Ectodermal cell (in vitro differentiated cells): ENCODE data around the gene CKM.

Source experiments
- H3K27ac ChIP-seq: 2 replicates; pipeline ENCODE4 v1.7.0; 2013; ENCODE audit warnings: mild to moderate bottlenecking, low read depth, low read length; ENCODE audit not compliant: insufficient read depth, poor library complexity, severe bottlenecking
- H3K27me3 ChIP-seq: 2 replicates; pipeline ENCODE4 v1.7.0; 2013; ENCODE audit warnings: mild to moderate bottlenecking, low read length; ENCODE audit not compliant: insufficient read depth, control insufficient read depth, poor library complexity, severe bottlenecking
- H3K36me3 ChIP-seq: one replicate; pipeline ENCODE4 v1.7.0; 2013; ENCODE audit warnings: low read length; ENCODE audit not compliant: control insufficient read depth, insufficient read depth
- H3K4me1 ChIP-seq: one replicate; pipeline ENCODE4 v1.7.0; 2013; ENCODE audit warnings: low read length; ENCODE audit not compliant: control insufficient read depth, insufficient read depth
- H3K4me3 ChIP-seq: 2 replicates; pipeline ENCODE4 v1.7.0; 2013; ENCODE audit warnings: low read depth, low read length, control low read depth; ENCODE audit not compliant: insufficient read depth
- H3K9me3 ChIP-seq: 2 replicates; pipeline ENCODE4 v1.7.0; 2013; ENCODE audit warnings: mild to moderate bottlenecking, low read length, moderate library complexity; ENCODE audit not compliant: control insufficient read depth
- WGBS, 2 experiments: methylation state at CpG; one replicate each; pipeline ENCODE4 v1.1.7; 2013; ENCODE audit warnings: missing lambda C conversion rate in 2 of 2; 5-methylcytosine and 5-hydroxymethylcytosine counted together

CKM gene

DNA sequence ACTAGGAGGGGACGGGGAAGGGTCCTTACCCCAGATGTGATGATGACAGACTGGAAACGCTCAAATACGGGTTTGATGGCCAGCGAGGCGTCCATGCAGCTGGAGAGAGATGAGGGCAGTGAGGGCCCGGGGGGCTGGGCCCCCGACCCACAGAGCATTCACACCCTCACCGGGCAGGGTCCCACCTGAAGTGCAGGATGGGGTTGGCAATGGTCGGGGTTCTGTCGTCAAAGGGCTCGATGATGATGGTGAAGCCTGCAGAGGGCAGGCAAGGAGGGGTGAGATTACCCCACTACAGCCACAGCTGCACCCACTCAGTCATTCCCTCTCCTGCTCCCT, 34.7 kb upstream of the CKM start:
- Histone ChIP-seq H3K36me3 (peaks cover 65% of the 10 kb centered on the region), H3K27ac (no peak overlapping the region), H3K27me3 (no peaks in the 10 kb centered on the region), H3K9me3 (no peaks in the 10 kb centered on the region), H3K4me3 (no peak overlapping the region), H3K4me1 (no peaks in the 10 kb centered on the region)
- WGBS, 2 experiments: 97 to 98% methylated on average over 11 of the region's 11 CpGs

DNA sequence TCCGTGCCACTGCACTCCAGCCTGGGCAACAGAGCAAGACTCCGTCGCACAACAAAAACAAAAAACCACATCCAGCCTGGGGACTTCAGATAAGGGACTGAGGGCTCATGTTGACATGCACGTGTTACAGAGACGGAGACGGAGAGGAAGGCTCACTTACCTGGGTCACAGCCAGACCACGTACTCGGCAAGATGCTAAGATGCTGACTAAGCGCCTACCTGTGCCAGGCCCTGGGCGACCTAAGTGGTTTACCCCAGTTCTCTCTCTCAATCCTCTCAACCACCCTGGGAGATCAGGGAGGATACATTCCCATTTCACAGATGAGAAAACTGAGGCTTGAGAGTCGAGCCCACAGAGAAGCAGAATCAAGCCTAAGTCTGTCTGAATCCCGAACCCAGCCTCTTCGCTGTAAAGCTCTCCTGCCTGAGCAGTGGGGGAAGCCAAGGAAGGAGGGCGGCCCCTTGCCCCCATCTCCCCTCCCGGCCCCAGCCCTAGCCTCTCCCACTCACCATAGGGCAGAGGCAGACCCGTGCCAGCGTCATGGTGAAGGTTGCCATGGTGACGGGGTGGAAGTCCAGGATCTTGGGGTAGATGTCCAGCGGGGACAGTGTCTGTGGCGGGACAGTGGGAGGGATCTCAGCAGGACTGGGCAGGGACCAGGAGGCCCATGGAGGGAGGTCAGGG, 34.2 kb upstream of the CKM start:
- H3K9me3 ChIP-seq: no peaks in the 10 kb centered on the region
- H3K4me1 ChIP-seq: no peaks in the 10 kb centered on the region
- no peak overlapping the region for H3K4me3 ChIP-seq
- no peaks in the 10 kb centered on the region for H3K27me3 ChIP-seq
- peaks cover 68% of the 10 kb centered on the region for H3K36me3 ChIP-seq
- WGBS, 2 experiments: 94 to 96% methylated on average over 20 of the region's 20 CpGs
- no peak overlapping the region for H3K27ac ChIP-seq

DNA sequence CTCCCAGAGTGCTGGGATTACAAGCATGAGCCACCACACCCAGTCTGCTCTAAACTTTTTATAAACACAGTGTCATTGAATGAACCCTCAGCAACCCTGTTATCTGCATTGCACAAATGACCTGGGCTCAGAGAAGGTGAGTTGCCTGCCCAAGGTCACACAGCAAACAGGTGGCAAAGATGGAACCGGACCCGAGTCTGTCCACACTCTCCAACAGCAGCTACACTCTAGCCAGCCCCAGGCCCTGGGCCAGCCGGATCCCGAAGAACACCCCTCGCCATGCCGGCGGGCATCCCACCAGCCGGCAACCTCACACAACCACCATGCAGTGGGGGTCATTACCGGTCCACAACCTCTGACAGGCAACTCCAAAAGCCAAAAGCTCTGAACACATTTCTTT, 33.2 kb upstream of the CKM start:
- Histone ChIP-seq H3K27me3 (no peaks in the 10 kb centered on the region), H3K9me3 (no peaks in the 10 kb centered on the region), H3K27ac (no peak overlapping the region), H3K4me3 (no peak overlapping the region), H3K36me3 (peaks cover 75% of the 10 kb centered on the region), H3K4me1 (no peaks in the 10 kb centered on the region)
- WGBS, 2 experiments: 93% methylated on average over 9 of the region's 9 CpGs

DNA sequence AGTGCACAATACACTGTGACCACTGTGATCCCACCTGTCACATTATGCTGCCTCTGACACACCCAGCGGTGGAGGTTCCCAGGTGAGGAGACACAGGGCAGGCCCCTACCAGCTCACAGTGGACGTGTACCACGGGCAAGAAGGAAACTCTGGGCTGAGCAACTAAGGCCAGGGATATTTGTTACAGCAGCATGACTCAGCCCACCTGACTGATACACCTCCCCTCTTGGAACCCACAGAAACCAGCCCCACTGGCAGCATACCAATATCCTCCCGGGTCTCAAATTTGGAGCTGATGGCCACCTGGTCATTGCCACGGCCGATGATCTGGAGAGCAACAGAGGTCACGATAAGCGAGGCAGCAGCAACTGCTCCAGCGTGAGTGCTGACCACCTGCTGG, 32.7 kb upstream of the CKM start:
- H3K27me3 ChIP-seq: no peaks in the 10 kb centered on the region
- no peak overlapping the region for H3K4me3 ChIP-seq
- WGBS, 2 experiments: 97 to 98% methylated on average over 9 of the region's 9 CpGs
- H3K36me3 ChIP-seq: peaks cover 77% of the 10 kb centered on the region
- no peaks in the 10 kb centered on the region for H3K4me1 ChIP-seq
- no peaks in the 10 kb centered on the region for H3K9me3 ChIP-seq
- H3K27ac ChIP-seq: no peak overlapping the region

DNA sequence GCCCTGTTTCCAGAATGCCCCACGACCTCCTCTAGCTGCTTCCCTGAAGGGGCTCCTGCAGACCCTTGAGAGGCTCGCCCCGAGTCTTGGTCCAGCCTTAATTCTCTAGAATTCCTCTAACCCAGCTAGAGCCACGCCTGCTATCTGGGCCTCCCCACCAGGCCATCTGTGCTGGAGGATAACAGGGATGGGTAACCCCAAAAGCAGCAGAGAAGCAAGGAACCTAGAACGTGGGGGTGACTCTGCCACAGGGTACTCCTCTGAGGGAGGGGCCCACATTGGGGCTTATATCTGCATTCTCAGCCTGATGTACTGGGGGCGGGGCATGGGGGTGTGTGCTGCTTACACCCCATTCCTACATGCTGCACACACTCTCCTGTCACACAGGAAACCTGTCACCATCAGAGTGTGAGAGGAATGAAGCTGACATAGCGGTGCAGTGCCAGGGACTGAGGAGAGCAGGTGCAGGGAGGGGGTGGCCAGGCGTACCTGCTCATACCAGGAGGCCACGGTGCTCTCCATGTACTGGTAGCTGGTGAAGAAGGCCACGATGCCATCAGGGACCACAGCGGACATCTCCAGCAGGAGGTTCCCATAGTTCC, 31.7 kb upstream of the CKM start:
- no peaks in the 10 kb centered on the region for H3K4me1 ChIP-seq
- 94% methylated on average over 11 of the region's 11 CpGs for WGBS, 2 experiments
- peaks cover 75% of the 10 kb centered on the region for H3K36me3 ChIP-seq
- H3K27ac ChIP-seq: no peak overlapping the region
- no peaks in the 10 kb centered on the region for H3K27me3 ChIP-seq
- no peaks in the 10 kb centered on the region for H3K9me3 ChIP-seq
- H3K4me3 ChIP-seq: no peak overlapping the region

DNA sequence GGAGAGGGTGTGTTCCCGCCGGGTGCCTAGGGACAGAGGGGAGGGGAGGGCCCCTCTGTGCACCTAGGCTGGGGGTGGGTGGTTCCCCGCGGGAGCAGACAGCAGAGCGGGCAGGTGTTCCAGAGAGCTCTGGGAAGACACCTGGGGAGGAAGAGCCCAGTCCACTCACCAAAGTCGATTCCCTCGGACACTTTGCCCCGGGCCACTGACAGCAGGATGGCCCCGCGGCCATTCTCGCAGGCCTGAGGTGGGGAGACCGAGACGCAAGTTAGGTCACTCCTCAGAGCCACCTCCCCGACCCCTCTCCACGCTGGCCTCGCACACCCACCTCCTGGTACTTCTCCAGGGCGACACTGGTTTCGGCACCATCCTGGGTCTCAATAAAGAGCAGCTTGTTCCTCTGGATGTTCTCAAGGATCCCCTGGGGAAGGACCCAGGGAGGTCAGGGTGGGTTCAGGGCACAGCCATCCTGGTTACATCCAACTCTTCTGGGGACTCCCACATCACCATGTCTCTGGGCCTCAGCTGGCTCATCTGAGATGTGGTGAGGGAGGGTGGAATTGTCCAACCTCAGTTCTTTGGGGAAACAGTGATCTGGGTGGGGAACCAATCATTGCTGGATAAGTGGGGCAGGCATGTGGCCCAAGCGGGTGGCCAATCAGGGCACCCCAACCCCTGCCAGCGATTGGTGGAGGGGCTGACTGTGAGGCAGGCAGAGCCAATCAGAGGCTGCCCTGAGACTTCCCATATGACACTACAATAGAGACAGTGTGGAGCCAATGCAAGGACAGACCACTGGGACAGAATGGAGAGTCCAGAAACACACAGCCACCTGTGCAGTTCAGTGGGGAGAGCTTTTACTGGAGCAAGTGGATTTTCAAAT, 30.5 kb upstream of the CKM start:
- no peaks in the 10 kb centered on the region for H3K9me3 ChIP-seq
- peaks cover 66% of the 10 kb centered on the region for H3K36me3 ChIP-seq
- H3K27ac ChIP-seq: no peak overlapping the region
- H3K4me3 ChIP-seq: no peak overlapping the region
- peaks cover 8% of the 10 kb centered on the region for H3K4me1 ChIP-seq
- WGBS, 2 experiments: 95 to 96% methylated on average over 19 of the region's 20 CpGs
- no peaks in the 10 kb centered on the region for H3K27me3 ChIP-seq

DNA sequence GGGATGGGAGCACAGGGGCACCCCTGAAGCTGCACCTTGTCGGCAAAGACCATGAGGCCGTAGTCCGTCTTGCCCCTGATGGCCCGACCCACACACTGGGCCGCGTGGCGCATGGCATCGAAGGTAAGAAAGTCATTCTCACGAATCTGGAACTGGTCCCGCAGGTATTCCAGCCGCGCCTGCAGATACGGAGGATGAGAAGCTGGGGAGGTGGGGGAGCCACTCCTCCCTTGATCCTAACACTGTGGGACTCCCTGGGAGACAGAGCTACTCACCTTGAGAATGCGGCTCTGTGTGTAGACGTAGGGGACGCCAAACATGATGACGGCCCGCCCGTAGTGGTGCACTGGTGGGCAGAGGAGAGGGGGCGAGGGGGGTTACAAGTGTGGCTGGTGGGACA, 29.8 kb upstream of the CKM start:
- no peaks in the 10 kb centered on the region for H3K27me3 ChIP-seq
- H3K4me3 ChIP-seq: no peak overlapping the region
- H3K27ac ChIP-seq: no peak overlapping the region
- no peaks in the 10 kb centered on the region for H3K9me3 ChIP-seq
- H3K4me1 ChIP-seq: peaks cover 8% of the 10 kb centered on the region
- 95 to 96% methylated on average over 20 of the region's 20 CpGs for WGBS, 2 experiments
- H3K36me3 ChIP-seq: peaks cover 63% of the 10 kb centered on the region

DNA sequence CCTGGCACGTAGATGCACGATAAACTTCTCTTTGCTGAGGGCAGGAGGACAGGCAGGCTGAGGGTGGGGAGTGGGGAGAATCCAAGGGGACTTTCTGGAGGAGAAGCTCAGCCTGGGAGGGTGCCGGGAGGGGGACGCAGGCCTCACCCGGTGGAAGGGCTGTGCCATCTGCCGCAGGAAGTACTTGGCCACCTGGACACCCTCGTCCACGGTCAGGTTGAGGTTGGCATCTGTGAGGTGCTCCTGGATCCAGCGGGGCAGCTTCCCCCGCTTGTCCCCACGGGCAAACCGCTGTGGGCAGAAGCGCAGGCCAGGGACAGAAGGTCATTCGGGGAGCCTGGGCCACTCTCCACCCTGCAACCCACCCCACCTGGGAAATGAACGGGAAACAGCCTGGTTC, 29.4 kb upstream of the CKM start:
- peaks cover 59% of the 10 kb centered on the region for H3K36me3 ChIP-seq
- no peak overlapping the region for H3K27ac ChIP-seq
- WGBS, 2 experiments: 90 to 91% methylated on average over 15 of the region's 15 CpGs
- no peaks in the 10 kb centered on the region for H3K27me3 ChIP-seq
- H3K9me3 ChIP-seq: no peaks in the 10 kb centered on the region
- no peak overlapping the region for H3K4me3 ChIP-seq
- H3K4me1 ChIP-seq: peaks cover 8% of the 10 kb centered on the region

DNA sequence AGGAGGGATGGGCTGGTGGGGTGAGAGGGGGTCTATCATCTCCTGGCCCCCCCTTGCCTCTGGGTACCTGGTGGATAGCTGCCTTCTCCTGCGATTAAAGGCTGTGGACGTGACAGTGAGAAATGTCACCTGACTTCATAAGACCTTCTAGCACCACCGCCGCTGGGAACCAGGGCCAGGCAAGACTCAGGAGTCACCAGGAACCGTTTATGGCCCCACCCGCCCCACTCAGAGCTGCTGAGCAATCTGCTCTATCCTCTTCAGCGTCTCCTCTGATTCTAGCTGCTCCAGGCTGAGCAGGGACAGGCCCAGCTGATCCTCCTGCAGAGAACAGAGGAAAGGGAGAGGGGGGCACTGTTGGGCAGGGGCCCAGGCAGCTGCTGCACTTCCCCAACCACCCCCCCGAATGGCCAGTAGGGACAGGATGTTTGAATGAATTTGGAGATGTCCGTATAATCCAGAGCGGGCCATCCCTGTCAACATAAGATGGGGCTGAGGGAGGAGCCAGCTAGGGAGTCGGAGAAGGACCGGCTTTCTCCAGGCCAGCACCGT, 28.8 kb upstream of the CKM start:
- H3K9me3 ChIP-seq: no peaks in the 10 kb centered on the region
- 94 to 95% methylated on average over 13 of the region's 13 CpGs for WGBS, 2 experiments
- peaks cover 8% of the 10 kb centered on the region for H3K4me1 ChIP-seq
- no peak overlapping the region for H3K4me3 ChIP-seq
- H3K27me3 ChIP-seq: no peaks in the 10 kb centered on the region
- H3K27ac ChIP-seq: no peak overlapping the region
- H3K36me3 ChIP-seq: peaks cover 54% of the 10 kb centered on the region

DNA sequence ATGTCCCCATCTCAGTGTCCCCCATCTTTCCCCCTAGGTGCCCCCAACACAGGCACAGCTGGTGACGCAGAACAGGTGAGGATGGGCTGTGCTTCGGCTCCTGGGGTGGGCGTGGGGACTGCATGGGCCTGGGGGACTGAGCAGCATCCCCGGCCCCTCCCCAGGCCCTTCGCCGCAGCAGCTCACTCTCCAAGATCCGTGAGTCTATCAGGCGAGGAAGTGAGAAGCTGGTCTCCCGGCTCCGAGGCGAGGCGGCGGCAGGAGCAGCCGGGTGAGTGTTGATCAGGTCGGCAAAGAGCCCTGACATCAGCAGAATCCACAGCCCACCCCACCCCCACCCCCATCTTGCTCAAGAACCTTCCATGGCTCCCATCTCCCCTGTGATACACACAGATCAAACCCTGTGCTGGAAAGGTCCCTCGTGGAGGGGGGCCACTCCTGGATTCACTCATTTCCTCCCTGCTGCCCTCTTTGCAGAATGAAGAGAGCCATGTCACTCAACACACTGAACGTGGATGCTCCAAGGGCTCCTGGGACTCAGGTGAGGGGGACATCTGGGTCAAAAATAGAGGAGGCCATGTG, 27.9 kb upstream of the CKM start:
- Histone ChIP-seq H3K36me3 (peaks cover 46% of the 10 kb centered on the region), H3K4me1 (peaks cover 8% of the 10 kb centered on the region)
- WGBS, 2 experiments: 95 to 96% methylated on average over 17 of the region's 17 CpGs

More for the DNA sequence above, 27.9 kb upstream of the CKM start:
- Histone ChIP-seq H3K27me3 (no peaks in the 10 kb centered on the region), H3K4me3 (no peak overlapping the region), H3K9me3 (no peaks in the 10 kb centered on the region), H3K27ac (no peak overlapping the region)
